HepG2 (cell line): ENCODE measurements around the gene SLC2A8. TPM values are rescaled to one million over a fixed set of nuclear protein-coding genes. Genes with fewer than 3 reads are reported as not detected.

Source experiments
- ATAC-seq: fragments of 200-7000 bp; cut with Tn5 transposase; 3 replicates; pipeline ENCODE4 v1.9.1; 2020; ENCODE audit warnings: mild to moderate bottlenecking, moderate library complexity
- BruUV-seq: library from RNA; stranded (reverse); fragments of 400-500 nt; replicated peaks from 2 replicates; lab custom pipeline; 2021; lab: Mats Ljungman, UMichigan
- CTCF ChIA-PET: fragments of 300-600 bp; formaldehyde crosslinking; extraction: SDS; loops from one replicate; lab custom pipeline; 2021; ENCODE audit warnings: low total read pairs, inconsistent platforms, low intra/inter-chr PET ratio; lab: Yijun Ruan, JAX
- POLR2A ChIA-PET: fragments of 350-600 bp; sonication (Branson Sonifier 250); formaldehyde crosslinking; loops from one replicate; lab custom pipeline; 2020; ENCODE audit warnings: antibody characterized with exemption, inconsistent platforms; lab: Yijun Ruan, JAX
- DNase-seq: peaks from one replicate; pipeline ENCODE4 v3.0.0-alpha.2; 2015; ENCODE audit warnings: low spot score
- FAIRE-seq: peaks from 3 replicates; lab custom pipeline; 2011; peaks lifted over from hg19 to GRCh38; lab: Jason Lieb, UNC
- H2AFZ ChIP-seq: one replicate; pipeline ENCODE4 v1.6.1; 2011; ENCODE audit warnings: low read length, inconsistent platforms
- H3K27ac ChIP-seq: fragments of 300-600 bp; 3 replicates; pipeline ENCODE4 v1.8.0; 2011; ENCODE audit warnings: mixed run types, mild to moderate bottlenecking, mixed read lengths, low read length, inconsistent platforms; ENCODE audit not compliant: insufficient read depth; ENCODE audit errors: extremely low read length
- H3K27me3 ChIP-seq, 2 experiments: fragments of 200-600 bp in 1 of 2; 2 replicates in 1 of 2; 3 replicates in 1 of 2; pipeline versions ENCODE4 v1.6.0 to v1.8.0; 2011; ENCODE audit warnings: low read length in 2 of 2, mild to moderate bottlenecking in 2 of 2, moderate library complexity in 2 of 2, inconsistent platforms in 1 of 2; ENCODE audit not compliant: insufficient read depth in 2 of 2, control insufficient read depth in 1 of 2
- H3K36me3 ChIP-seq, 2 experiments: fragments of 200-600 bp in 1 of 2; replicated peaks in 1 of 2; 2 replicates in 1 of 2; 3 replicates in 1 of 2; pipeline versions ENCODE4 v1.5.1 to v1.8.0; 2011; ENCODE audit warnings: low read length in 2 of 2, inconsistent platforms in 1 of 2; ENCODE audit not compliant: insufficient read depth in 2 of 2, control insufficient read depth in 1 of 2
- H3K4me1 ChIP-seq: 2 replicates; pipeline ENCODE4 v1.5.1; 2012; ENCODE audit warnings: low read length, inconsistent platforms; ENCODE audit not compliant: insufficient read depth
- H3K4me2 ChIP-seq: 2 replicates; pipeline ENCODE4 v1.6.0; 2011; ENCODE audit warnings: low read depth, low read length, inconsistent platforms
- H3K4me3 ChIP-seq, 3 experiments: fragments of 200-600 bp in 1 of 3; sonication (generic), shearing (Covaris generic) in 1 of 3; replicated peaks in 1 of 3; 2 replicates each; pipeline ENCODE4 v1.5.1; 2011 to 2016; ENCODE audit warnings: low read length in 3 of 3, inconsistent platforms in 2 of 3, low read depth in 2 of 3, mild to moderate bottlenecking in 2 of 3, control low read depth in 1 of 3, mixed read lengths in 1 of 3; ENCODE audit not compliant: insufficient read depth in 1 of 3
- H3K79me2 ChIP-seq: one replicate; pipeline ENCODE4 v1.6.1; 2011; ENCODE audit warnings: low read length, inconsistent platforms; ENCODE audit not compliant: insufficient read depth
- H3K9ac ChIP-seq: 2 replicates; pipeline ENCODE4 v1.6.0; 2011; ENCODE audit warnings: mild to moderate bottlenecking, low read depth, low read length, inconsistent platforms; ENCODE audit not compliant: insufficient read depth
- H3K9me3 ChIP-seq: 2 replicates; pipeline ENCODE4 v1.5.1; 2012; ENCODE audit warnings: mild to moderate bottlenecking, low read length
- H4K20me1 ChIP-seq: 2 replicates; pipeline ENCODE4 v1.6.0; 2011; ENCODE audit warnings: inconsistent platforms, mild to moderate bottlenecking, low read length, moderate library complexity; ENCODE audit not compliant: insufficient read depth
- EEA1 ChIP-seq: sonication (generic); formaldehyde crosslinking; IDR thresholded peaks from 2 replicates; pipeline ENCODE4 v1.5.1; 2020; ENCODE audit warnings: mild to moderate bottlenecking, missing genetic modification reagents, borderline replicate concordance
- EZH2 ChIP-seq: conservative IDR thresholded peaks from 2 replicates; pipeline ENCODE4 v1.6.1; 2012; ENCODE audit warnings: mild to moderate bottlenecking, low read depth, low read length, moderate library complexity
- POGZ ChIP-seq: sonication (generic); formaldehyde crosslinking; IDR thresholded peaks from 2 replicates; pipeline ENCODE4 v1.4.0; 2020; ENCODE audit warnings: mild to moderate bottlenecking, missing genetic modification reagents
- POLR2AphosphoS2 ChIP-seq: IDR thresholded peaks from 2 replicates; pipeline ENCODE4 v1.6.1; 2011; ENCODE audit warnings: low read depth, low read length, improper control_type of control experiment
- POLR2G ChIP-seq: fragments of 200-400 bp; formaldehyde crosslinking; IDR thresholded peaks from 2 replicates; pipeline ENCODE4 v1.6.1; 2018; ENCODE audit warnings: mild to moderate bottlenecking, low read depth, low read length, moderate library complexity
- RBM22 ChIP-seq: fragments of 200-400 bp; formaldehyde crosslinking; optimal IDR thresholded peaks from 2 replicates; pipeline ENCODE3; 2017; ENCODE audit warnings: mild to moderate bottlenecking, low read length, moderate library complexity
- WGBS: methylation state at CpG from one replicate; pipeline ENCODE4 v1.1.6; 2017; ENCODE audit warnings: low lambda C conversion rate; 5-methylcytosine and 5-hydroxymethylcytosine counted together
- in situ Hi-C: cut with HindIII; loops from 2 replicates; pipeline ENCODE4 v1.10.0; 2017; ENCODE audit warnings: low pct_unique_long_range_greater_than_20kb; ENCODE audit not compliant: extremely low pct_ligation_motif_present
- intact Hi-C: fragments of 100-400 bp; cut with micrococcal nuclease; formaldehyde crosslinking; loops from one replicate; pipeline ENCODE4 v1.10.0; 2022; ENCODE audit not compliant: unreplicated experiment
- polyA plus RNA-seq, 8 experiments: library from polyadenylated mRNA; depleted of rRNA in 3 of 8; stranded (reverse) in 7 of 8; unstranded in 1 of 8; fragments of >200 nt; fragmentation: Illumina TruSeq in 4 of 8; extraction: Trizol in 4 of 8; gene quantifications; 2 replicates each; pipeline versions ENCODE4 v1.2.1 to v1.2.3, GENCODE V29; 2011 to 2016; ENCODE audit warnings: low read depth in 4 of 8, missing spikeins in 1 of 8, mixed read lengths in 1 of 8; ENCODE audit not compliant: insufficient read depth in 1 of 8
- total RNA-seq, 5 experiments: library from RNA; depleted of rRNA; stranded (reverse); fragments of >200 nt; fragmentation: Illumina TruSeq; extraction: Trizol; gene quantifications; 2 replicates each; pipeline ENCODE4 v1.2.3, GENCODE V29; 2016; ENCODE audit warnings: low read depth in 1 of 5
- TF ChIP-seq, protein P1 (sequence below): IDR thresholded peaks from 2 replicates; pipeline ENCODE4 v1.6.1; 2016; ENCODE audit warnings: low read depth, borderline replicate concordance

The SLC2A8 gene
- total and polyA plus RNA-seq, 2 of the 13 experiments (the other 11 are each of a cell fraction or from before 2014, with no cell fraction given): 22.6 to 48.6 TPM

DNA sequence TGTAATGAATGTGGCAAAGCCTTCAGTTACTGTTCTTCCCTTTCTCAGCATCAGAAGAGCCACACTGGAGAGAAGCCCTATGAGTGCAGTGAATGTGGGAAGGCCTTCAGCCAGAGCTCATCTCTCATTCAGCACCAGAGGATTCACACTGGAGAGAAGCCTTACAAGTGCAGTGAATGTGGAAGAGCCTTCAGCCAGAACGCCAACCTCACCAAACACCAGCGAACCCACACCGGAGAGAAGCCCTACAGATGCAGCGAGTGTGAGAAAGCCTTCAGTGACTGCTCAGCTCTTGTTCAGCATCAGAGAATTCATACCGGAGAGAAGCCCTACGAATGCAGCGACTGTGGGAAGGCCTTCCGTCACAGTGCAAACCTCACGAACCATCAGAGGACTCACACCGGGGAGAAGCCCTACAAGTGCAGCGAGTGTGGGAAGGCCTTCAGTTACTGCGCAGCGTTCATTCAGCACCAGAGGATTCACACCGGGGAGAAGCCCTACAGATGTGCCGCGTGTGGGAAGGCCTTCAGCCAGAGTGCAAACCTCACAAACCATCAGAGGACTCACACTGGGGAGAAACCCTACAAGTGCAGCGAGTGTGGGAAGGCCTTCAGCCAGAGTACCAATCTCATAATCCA, 47.4 kb downstream of the SLC2A8 start:
- peaks cover 29% of the 10 kb centered on the region for H4K20me1 ChIP-seq
- no peak for DNase-seq
- peaks cover 15% of the 10 kb centered on the region for H3K79me2 ChIP-seq
- BruUV-seq: no TSS peak
- no peaks in the 10 kb centered on the region for H3K27me3 ChIP-seq
- no peak overlapping the region for H2AFZ ChIP-seq
- peaks cover 19 to 79% of the 10 kb centered on the region in 2 experiments for H3K36me3 ChIP-seq
- H3K4me2 ChIP-seq: no peak overlapping the region
- ChIA-PET POLR2A (interaction anchor here (0.6 to 1.5 kb wide), 3 partner anchors 8 to 220 kb away, joined by 3 to 4 read pairs (median 4); partner anchors contain the start of gene ZNF79), CTCF (no interaction called here)
- in situ Hi-C loops: no loop called here
- intact Hi-C loops: no loop called here
- H3K9ac ChIP-seq: no peak overlapping the region
- H3K4me3 ChIP-seq: no peak overlapping the region
- ATAC-seq: peak; percentile 14
- TF ChIP-seq POLR2AphosphoS2 (peak; percentile 18; the same call in 1 of the 2 replicates), EZH2 (no peak), EEA1 (CRISPR knock-in tag) (no peak), RBM22 (peak; percentile 75), POLR2G (peak; percentile 7; the same call in 1 of the 2 replicates), POGZ (CRISPR knock-in tag) (no peak)
- TF ChIP-seq, protein P1, sequence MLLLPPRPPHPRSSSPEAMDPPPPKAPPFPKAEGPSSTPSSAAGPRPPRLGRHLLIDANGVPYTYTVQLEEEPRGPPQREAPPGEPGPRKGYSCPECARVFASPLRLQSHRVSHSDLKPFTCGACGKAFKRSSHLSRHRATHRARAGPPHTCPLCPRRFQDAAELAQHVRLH (CRISPR knock-in tag): no peak
- H3K4me1 ChIP-seq: peaks cover 14% of the 10 kb centered on the region
- no peaks in the 10 kb centered on the region for H3K9me3 ChIP-seq
- H3K27ac ChIP-seq: no peak overlapping the region
- WGBS: 95% methylated on average over 15 of the region's 17 CpGs
- no peak for FAIRE-seq
